Measurements from ENCODE around the gene RAP1GAP. TPM values are rescaled to one million over a fixed set of nuclear protein-coding genes. Genes with fewer than 3 reads are reported as not detected.

RAP1GAP gene
- total RNA-seq, 1 donor from 2014 or later = 2.6 TPM

DNA sequence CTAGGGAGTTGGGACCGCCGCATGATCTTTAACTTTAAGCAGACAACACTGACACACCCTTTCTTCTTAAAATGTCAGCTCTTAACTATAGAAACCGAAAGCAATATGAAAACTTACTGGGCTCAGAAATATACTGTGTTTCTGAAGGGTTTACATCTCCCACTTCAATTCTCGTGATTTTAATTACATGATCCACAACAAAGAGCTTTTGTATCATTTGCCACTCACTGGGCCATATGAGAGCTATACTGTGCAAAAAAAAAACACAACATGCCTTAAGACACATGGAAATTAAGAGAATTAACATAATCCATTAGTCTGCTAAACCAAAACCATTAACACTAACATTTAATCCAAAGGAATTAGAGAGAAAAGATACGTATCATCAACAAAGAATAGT is 35.0 kb upstream of the RAP1GAP start:
- Histone ChIP-seq H3K9ac (no peak overlapping the region), H3K4me2 (no peak overlapping the region), H3K27ac (no peak overlapping the region), H3F3A (ENCODE audit: low read depth) (peaks cover 27% of the 10 kb centered on the region), H4K20me1 (ENCODE audit: low read depth) (peaks cover 17% of the 10 kb centered on the region), H3K27me3 (no peaks in the 10 kb centered on the region), H3K36me3 (no peaks in the 10 kb centered on the region), H3K4me3 (no peak overlapping the region), H3K79me2 (ENCODE audit: low read depth) (no peaks in the 10 kb centered on the region), H3K4me1 (peaks cover 25% of the 10 kb centered on the region), H2AFZ (replicated peaks) (no peak overlapping the region), H3K9me3 (ENCODE audit: low read depth) (no peaks in the 10 kb centered on the region)
- Mint-ChIP-seq H3K9me3 (no peaks in the 10 kb centered on the region), H3K36me3 (peaks cover 19% of the 10 kb centered on the region), H3K27me3 (ENCODE audit: insufficient read depth, low read depth) (no peaks in the 10 kb centered on the region), H3K27ac (no peak overlapping the region), H3K4me3 (no peak overlapping the region), H3K4me1 (peaks cover 4% of the 10 kb centered on the region)
- DNase-seq (ENCODE audit: low spot score) = no peak
- TF ChIP-seq, protein P1, sequence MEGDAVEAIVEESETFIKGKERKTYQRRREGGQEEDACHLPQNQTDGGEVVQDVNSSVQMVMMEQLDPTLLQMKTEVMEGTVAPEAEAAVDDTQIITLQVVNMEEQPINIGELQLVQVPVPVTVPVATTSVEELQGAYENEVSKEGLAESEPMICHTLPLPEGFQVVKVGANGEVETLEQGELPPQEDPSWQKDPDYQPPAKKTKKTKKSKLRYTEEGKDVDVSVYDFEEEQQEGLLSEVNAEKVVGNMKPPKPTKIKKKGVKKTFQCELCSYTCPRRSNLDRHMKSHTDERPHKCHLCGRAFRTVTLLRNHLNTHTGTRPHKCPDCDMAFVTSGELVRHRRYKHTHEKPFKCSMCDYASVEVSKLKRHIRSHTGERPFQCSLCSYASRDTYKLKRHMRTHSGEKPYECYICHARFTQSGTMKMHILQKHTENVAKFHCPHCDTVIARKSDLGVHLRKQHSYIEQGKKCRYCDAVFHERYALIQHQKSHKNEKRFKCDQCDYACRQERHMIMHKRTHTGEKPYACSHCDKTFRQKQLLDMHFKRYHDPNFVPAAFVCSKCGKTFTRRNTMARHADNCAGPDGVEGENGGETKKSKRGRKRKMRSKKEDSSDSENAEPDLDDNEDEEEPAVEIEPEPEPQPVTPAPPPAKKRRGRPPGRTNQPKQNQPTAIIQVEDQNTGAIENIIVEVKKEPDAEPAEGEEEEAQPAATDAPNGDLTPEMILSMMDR (IDR thresholded peaks at IDR 0.05) = no peak

DNA sequence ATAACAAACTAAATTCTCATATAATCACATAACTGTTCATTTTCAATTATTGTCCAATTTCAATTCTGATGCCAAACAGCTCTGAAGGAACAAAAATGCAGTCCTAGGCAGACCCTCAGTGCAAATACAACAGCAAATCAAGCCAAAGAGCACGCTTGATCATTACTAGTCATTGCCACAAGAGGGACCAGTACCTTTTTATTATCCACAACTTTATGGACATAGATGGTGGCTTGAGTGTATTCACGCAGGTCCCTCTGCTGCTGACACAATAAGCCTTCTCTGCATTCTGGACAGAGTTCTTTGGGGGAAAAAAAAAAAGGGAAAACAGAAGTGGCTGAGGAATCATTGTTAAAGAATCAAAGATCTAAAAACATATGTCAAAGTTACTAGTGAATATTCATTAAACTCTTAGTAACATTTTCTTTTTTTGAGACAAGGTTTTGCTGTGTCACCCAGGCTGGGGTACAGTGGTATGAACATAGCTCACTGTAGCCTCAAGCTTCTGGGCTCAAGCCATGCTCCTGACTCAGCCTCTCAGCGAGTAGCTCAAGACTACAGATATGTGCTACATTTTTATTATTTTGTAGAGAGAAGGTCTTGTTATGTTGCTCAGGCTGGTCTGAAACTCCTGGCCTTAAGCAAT is 34.3 kb upstream of the RAP1GAP start:
- no peak overlapping the region for H3K9ac ChIP-seq
- H3K27me3 Mint-ChIP-seq (ENCODE audit: insufficient read depth, low read depth) = no peaks in the 10 kb centered on the region
- no peak overlapping the region for H2AFZ ChIP-seq (replicated peaks)
- TF ChIP-seq, protein P1 (IDR thresholded peaks at IDR 0.05) = peak; percentile 55
- TF ChIP-seq EZH2 (IDR thresholded peaks at IDR 0.05) = no peak
- H3K27ac ChIP-seq = no peak overlapping the region
- H3K4me2 ChIP-seq = no peak overlapping the region
- H3K4me1 ChIP-seq = peaks cover 25% of the 10 kb centered on the region
- H3K36me3 Mint-ChIP-seq = peaks cover 22% of the 10 kb centered on the region
- H3F3A ChIP-seq (ENCODE audit: low read depth) = peaks cover 27% of the 10 kb centered on the region
- peaks cover 4% of the 10 kb centered on the region for H3K4me1 Mint-ChIP-seq
- H3K9me3 ChIP-seq (ENCODE audit: low read depth) = no peaks in the 10 kb centered on the region
- H3K4me3 Mint-ChIP-seq = no peak overlapping the region
- H3K4me3 ChIP-seq = no peak overlapping the region
- no peaks in the 10 kb centered on the region for H3K9me3 Mint-ChIP-seq
- DNase-seq (ENCODE audit: low spot score) = peak; percentile 35
- H3K79me2 ChIP-seq (ENCODE audit: low read depth) = no peaks in the 10 kb centered on the region
- H3K36me3 ChIP-seq = no peaks in the 10 kb centered on the region
- H3K27ac Mint-ChIP-seq = peak overlapping the region; percentile 43
- no peaks in the 10 kb centered on the region for H3K27me3 ChIP-seq
- peaks cover 17% of the 10 kb centered on the region for H4K20me1 ChIP-seq (ENCODE audit: low read depth)

DNA sequence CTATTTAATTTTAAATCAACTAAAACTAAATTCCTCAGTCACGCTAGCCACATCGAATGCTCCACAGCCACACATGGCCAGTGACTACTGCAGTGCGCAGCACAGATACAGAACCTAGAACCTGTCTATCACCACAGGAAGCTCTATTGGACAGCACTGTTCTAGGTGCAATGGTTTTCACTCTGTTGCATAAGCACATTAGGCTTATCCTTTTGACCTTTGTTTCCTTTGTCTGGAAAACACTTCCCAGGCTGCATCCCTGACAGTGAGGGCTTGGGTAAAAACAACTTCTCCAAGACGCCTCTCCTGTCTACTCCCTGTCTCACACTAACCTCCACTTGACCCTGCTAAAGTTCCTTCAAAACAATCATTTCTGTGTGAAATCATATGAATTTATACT is 33.6 kb upstream of the RAP1GAP start:
- H3K27ac Mint-ChIP-seq = no peak overlapping the region
- Histone ChIP-seq H3F3A (ENCODE audit: low read depth) (peaks cover 27% of the 10 kb centered on the region), H3K36me3 (no peaks in the 10 kb centered on the region), H3K27me3 (no peaks in the 10 kb centered on the region), H3K27ac (no peak overlapping the region), H4K20me1 (ENCODE audit: low read depth) (peaks cover 17% of the 10 kb centered on the region), H3K4me3 (no peak overlapping the region), H3K9me3 (ENCODE audit: low read depth) (no peaks in the 10 kb centered on the region), H3K79me2 (ENCODE audit: low read depth) (no peaks in the 10 kb centered on the region), H3K4me1 (peaks cover 25% of the 10 kb centered on the region), H2AFZ (replicated peaks) (no peak overlapping the region), H3K4me2 (no peak overlapping the region), H3K9ac (no peak overlapping the region)
- DNase-seq (ENCODE audit: low spot score) = no peak
- no peaks in the 10 kb centered on the region for H3K27me3 Mint-ChIP-seq (ENCODE audit: insufficient read depth, low read depth)
- no peaks in the 10 kb centered on the region for H3K9me3 Mint-ChIP-seq
- peaks cover 4% of the 10 kb centered on the region for H3K4me1 Mint-ChIP-seq
- peaks cover 22% of the 10 kb centered on the region for H3K36me3 Mint-ChIP-seq
- H3K4me3 Mint-ChIP-seq = no peak overlapping the region
- TF ChIP-seq, protein P1 (IDR thresholded peaks at IDR 0.05) = no peak
- TF ChIP-seq EZH2 (IDR thresholded peaks at IDR 0.05) (no peak), EZH2phosphoT487 (IDR thresholded peaks at IDR 0.05) (no peak)
